OCI-LY7 (cell line): Measurements from ENCODE around the gene PBX1. TPM values are rescaled to one million over a fixed set of nuclear protein-coding genes. Genes with fewer than 3 reads are reported as not detected.

Source experiments
- BruUV-seq: library from RNA; stranded (reverse); fragments of 400-500 nt; replicated peaks from 2 replicates; lab custom pipeline; 2021; lab: Mats Ljungman, UMichigan
- CTCF ChIA-PET: fragments of 300-600 bp; sonication (Branson Sonifier 250); formaldehyde crosslinking; loops from one replicate; lab custom pipeline; 2022; ENCODE audit warnings: antibody characterized with exemption; ENCODE audit not compliant: unreplicated experiment; lab: Charles Lee
- POLR2A ChIA-PET: fragments of 300-600 bp; sonication (Branson Sonifier 250); formaldehyde crosslinking; loops from one replicate; lab custom pipeline; 2022; ENCODE audit warnings: antibody characterized with exemption; lab: Charles Lee
- DNase-seq: peaks from one replicate; pipeline ENCODE4 v3.0.0-alpha.2; 2015; ENCODE audit warnings: low spot score
- H2AFZ ChIP-seq: fragments of 200-600 bp; sonication (generic), shearing (Covaris generic); 2 replicates; pipeline ENCODE4 v1.6.1; 2014; ENCODE audit warnings: mild to moderate bottlenecking, antibody characterized with exemption, low read length, moderate library complexity
- H3K27ac ChIP-seq: fragments of 200-600 bp; sonication (generic); 2 replicates; pipeline ENCODE4 v1.5.1; 2014; ENCODE audit warnings: mixed run types, low read depth, mild to moderate bottlenecking, moderate library complexity, low read length, inconsistent platforms; ENCODE audit not compliant: poor library complexity, severe bottlenecking
- H3K36me3 ChIP-seq: fragments of 200-600 bp; sonication (generic); 2 replicates; pipeline ENCODE4 v1.6.1; 2014; ENCODE audit warnings: mild to moderate bottlenecking, antibody characterized with exemption, low read length, moderate library complexity, mixed read lengths; ENCODE audit not compliant: insufficient read depth
- H3K4me1 ChIP-seq: fragments of 200-600 bp; sonication (generic); 2 replicates; pipeline ENCODE4 v1.5.1; 2014; ENCODE audit warnings: mild to moderate bottlenecking, low read length; ENCODE audit not compliant: insufficient read depth, poor library complexity, severe bottlenecking
- H3K4me2 ChIP-seq: fragments of 200-600 bp; sonication (generic); 2 replicates; pipeline ENCODE4 v1.6.1; 2014; ENCODE audit warnings: mild to moderate bottlenecking, low read length
- H3K4me3 ChIP-seq: fragments of 200-600 bp; sonication (generic); 2 replicates; pipeline ENCODE4 v1.5.1; 2014; ENCODE audit warnings: mild to moderate bottlenecking, low read depth, low read length; ENCODE audit not compliant: poor library complexity, severe bottlenecking
- H3K79me2 ChIP-seq: fragments of 200-600 bp; sonication (generic); 2 replicates; pipeline ENCODE4 v1.6.1; 2016; ENCODE audit warnings: low read depth, mild to moderate bottlenecking, low read length, moderate library complexity, mixed read lengths; ENCODE audit not compliant: insufficient read depth
- H3K9me2 ChIP-seq: fragments of 200-600 bp; sonication (generic); 2 replicates; pipeline ENCODE4 v1.6.1; 2016; ENCODE audit warnings: mild to moderate bottlenecking, low read length, mixed read lengths; ENCODE audit not compliant: insufficient read depth
- H3K9me3 ChIP-seq: fragments of 200-600 bp; sonication (generic); 2 replicates; pipeline ENCODE4 v1.6.1; 2014; ENCODE audit warnings: mild to moderate bottlenecking, mixed run types, low read length, mixed read lengths
- H4K20me1 ChIP-seq: fragments of 200-600 bp; sonication (generic); 2 replicates; pipeline ENCODE4 v1.6.1; 2014; ENCODE audit warnings: mild to moderate bottlenecking, antibody characterized with exemption, low read length, moderate library complexity, mixed read lengths; ENCODE audit not compliant: insufficient read depth
- EZH2phosphoT487 ChIP-seq: fragments of 200-600 bp; sonication (generic); IDR thresholded peaks from 2 replicates; pipeline ENCODE4 v1.6.1; 2018; ENCODE audit warnings: low read depth, borderline replicate concordance, mild to moderate bottlenecking, mixed run types, antibody characterized with exemption, low read length, moderate library complexity, mixed read lengths
- intact Hi-C: fragments of 100-400 bp; cut with micrococcal nuclease; formaldehyde crosslinking; loops from one replicate; pipeline ENCODE4 v1.10.0; 2022; ENCODE audit not compliant: unreplicated experiment
- total RNA-seq, 2 experiments: library from RNA; depleted of rRNA in 1 of 2; stranded (reverse); fragments of >200 nt in 1 of 2; shearing (Covaris generic) in 1 of 2; gene quantifications; 2 replicates each; pipeline ENCODE4 v1.2.3, GENCODE V29; 2014 to 2022
- TF ChIP-seq, protein P1 (sequence below): fragments of 200-600 bp; sonication (generic); conservative IDR thresholded peaks from 2 replicates; pipeline ENCODE4 v1.5.1; 2014; ENCODE audit warnings: mild to moderate bottlenecking, antibody characterized with exemption, low read length, moderate library complexity, mixed read lengths

PBX1 gene
- total RNA-seq, 2 experiments from 2014 or later = not detected

DNA sequence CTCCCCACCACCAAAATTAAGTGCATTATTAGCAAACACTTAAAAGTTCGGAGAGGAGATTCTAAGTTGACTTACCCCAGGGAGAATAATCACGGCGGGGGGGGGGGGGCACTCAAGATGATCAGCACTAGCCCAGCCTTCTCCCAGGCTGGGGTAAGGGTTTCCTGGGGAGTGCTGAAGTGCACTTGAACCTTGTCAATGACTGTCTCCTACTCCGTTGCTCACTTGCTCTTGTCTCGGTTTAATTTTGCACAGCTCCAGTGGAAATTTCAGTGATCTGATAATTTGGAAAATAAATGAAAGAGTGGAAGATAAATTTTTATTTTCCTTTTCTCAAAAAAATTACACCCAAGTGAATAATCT is 59.2 kb downstream of the PBX1 start:
- ChIA-PET POLR2A (no interaction called here), CTCF (no interaction called here)
- Histone ChIP-seq H3K9me2 (no peaks in the 10 kb centered on the region), H4K20me1 (no peaks in the 10 kb centered on the region), H3K36me3 (no peaks in the 10 kb centered on the region), H3K27ac (no peak overlapping the region), H3K79me2 (no peaks in the 10 kb centered on the region), H2AFZ (no peak overlapping the region), H3K4me2 (no peak overlapping the region), H3K9me3 (no peaks in the 10 kb centered on the region), H3K4me1 (no peaks in the 10 kb centered on the region), H3K4me3 (no peak overlapping the region)
- no TSS peak for BruUV-seq
- intact Hi-C loops = no loop called here
- TF ChIP-seq EZH2phosphoT487 = no peak
- TF ChIP-seq, protein P1, sequence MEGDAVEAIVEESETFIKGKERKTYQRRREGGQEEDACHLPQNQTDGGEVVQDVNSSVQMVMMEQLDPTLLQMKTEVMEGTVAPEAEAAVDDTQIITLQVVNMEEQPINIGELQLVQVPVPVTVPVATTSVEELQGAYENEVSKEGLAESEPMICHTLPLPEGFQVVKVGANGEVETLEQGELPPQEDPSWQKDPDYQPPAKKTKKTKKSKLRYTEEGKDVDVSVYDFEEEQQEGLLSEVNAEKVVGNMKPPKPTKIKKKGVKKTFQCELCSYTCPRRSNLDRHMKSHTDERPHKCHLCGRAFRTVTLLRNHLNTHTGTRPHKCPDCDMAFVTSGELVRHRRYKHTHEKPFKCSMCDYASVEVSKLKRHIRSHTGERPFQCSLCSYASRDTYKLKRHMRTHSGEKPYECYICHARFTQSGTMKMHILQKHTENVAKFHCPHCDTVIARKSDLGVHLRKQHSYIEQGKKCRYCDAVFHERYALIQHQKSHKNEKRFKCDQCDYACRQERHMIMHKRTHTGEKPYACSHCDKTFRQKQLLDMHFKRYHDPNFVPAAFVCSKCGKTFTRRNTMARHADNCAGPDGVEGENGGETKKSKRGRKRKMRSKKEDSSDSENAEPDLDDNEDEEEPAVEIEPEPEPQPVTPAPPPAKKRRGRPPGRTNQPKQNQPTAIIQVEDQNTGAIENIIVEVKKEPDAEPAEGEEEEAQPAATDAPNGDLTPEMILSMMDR = no peak; the same call in 1 of the 2 replicates
- no peak for DNase-seq

DNA sequence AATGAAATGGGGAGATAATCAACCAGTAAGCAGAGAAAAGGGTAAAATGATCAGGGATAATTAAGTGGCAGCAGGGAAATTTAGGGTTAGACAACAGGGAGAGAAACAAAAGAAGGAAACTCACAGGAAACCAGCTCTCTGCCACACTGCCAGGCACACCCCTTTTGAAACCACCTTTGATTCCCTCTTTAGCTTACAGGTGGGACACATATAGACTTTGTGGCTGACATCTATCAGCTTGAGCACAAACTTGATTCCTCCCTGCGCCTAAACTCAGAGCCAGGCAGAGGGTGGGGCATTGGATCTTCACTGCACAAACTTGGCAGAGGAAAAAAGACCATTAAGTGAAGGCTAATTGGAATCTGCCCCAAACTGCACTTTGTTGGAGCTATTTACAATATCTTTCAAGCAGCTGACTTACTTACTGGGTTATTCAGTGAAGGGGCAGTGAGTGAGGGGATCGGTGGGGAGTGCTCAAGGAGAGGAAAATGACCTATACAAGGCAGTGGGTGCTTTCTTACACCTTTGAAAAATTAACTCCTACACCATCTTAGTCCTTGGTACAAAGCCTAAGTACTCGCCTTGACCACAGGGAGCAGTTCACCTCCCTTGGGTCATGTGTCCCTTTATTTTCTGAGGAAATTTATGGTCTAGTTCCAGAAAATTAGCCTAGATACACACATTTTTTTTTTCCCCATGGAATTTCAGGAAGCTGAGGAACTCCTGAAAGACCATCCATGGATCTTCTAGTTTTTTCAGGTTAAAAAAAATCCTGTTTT is 60.2 kb downstream of the PBX1 start:
- no TSS peak for BruUV-seq
- no peak overlapping the region for H3K27ac ChIP-seq
- no peaks in the 10 kb centered on the region for H3K79me2 ChIP-seq
- H3K4me3 ChIP-seq = no peak overlapping the region
- ChIA-PET POLR2A (no interaction called here), CTCF (no interaction called here)
- intact Hi-C loops = no loop called here
- TF ChIP-seq EZH2phosphoT487 = no peak
- TF ChIP-seq, protein P1 = no peak
- no peaks in the 10 kb centered on the region for H3K9me3 ChIP-seq
- no peaks in the 10 kb centered on the region for H3K9me2 ChIP-seq
- H3K4me1 ChIP-seq = no peaks in the 10 kb centered on the region
- H4K20me1 ChIP-seq = no peaks in the 10 kb centered on the region
- no peak overlapping the region for H3K4me2 ChIP-seq
- no peak overlapping the region for H2AFZ ChIP-seq
- no peaks in the 10 kb centered on the region for H3K36me3 ChIP-seq
- DNase-seq = no peak
